PFSK-1 (cell line): ENCODE measurements around the gene RGS5.

ENCODE experiments used
- FOXP2 ChIP-seq: optimal IDR thresholded peaks from 2 replicates; pipeline ENCODE3; 2011; ENCODE audit warnings: borderline replicate concordance, control low read depth, inconsistent platforms; ENCODE audit not compliant: insufficient read depth; ENCODE audit errors: extremely low read length, extremely low read depth
- POLR2AphosphoS5 ChIP-seq: IDR thresholded peaks from 2 replicates; pipeline ENCODE4 v1.6.1; 2012; ENCODE audit warnings: low read depth, mild to moderate bottlenecking, control low read depth, low read length, moderate library complexity
- REST ChIP-seq, 2 experiments: IDR thresholded peaks; 2 replicates each; pipeline versions ENCODE4 v1.6.1 to v1.8.0; 2011 to 2012; ENCODE audit warnings: low read depth in 2 of 2, low read length in 2 of 2, control low read depth in 1 of 2, inconsistent platforms in 1 of 2, mild to moderate bottlenecking in 1 of 2, moderate library complexity in 1 of 2; ENCODE audit not compliant: insufficient read depth in 1 of 2
- SIN3A ChIP-seq: IDR thresholded peaks from 2 replicates; pipeline ENCODE4 v1.6.1; 2012; ENCODE audit warnings: mild to moderate bottlenecking, low read length, moderate library complexity, borderline replicate concordance; ENCODE audit not compliant: insufficient read depth
- TAF1 ChIP-seq: IDR thresholded peaks from 2 replicates; pipeline ENCODE4 v1.6.1; 2012; ENCODE audit warnings: low read length, control low read depth, borderline replicate concordance; ENCODE audit not compliant: insufficient read depth

RGS5 gene

GRCh38 chr1:163115887-163116286 lies 86.8 kb downstream of the RGS5 start:
- TF ChIP-seq POLR2AphosphoS5 (no peak), TAF1 (no peak), FOXP2 (no peak), REST (IDR thresholded peaks at IDR 0.05; ENCODE audit: insufficient read depth in 1 of 2, low read depth in 2 of 2, low read length in 2 of 2) (no peak), SIN3A (no peak)

- no peak for TF ChIP-seq SIN3A
- no peak for TF ChIP-seq FOXP2
- TF ChIP-seq REST (IDR thresholded peaks at IDR 0.05; ENCODE audit: insufficient read depth in 1 of 2, low read depth in 2 of 2, low read length in 2 of 2): no peak
- TF ChIP-seq TAF1: no peak
- TF ChIP-seq POLR2AphosphoS5: no peak
Measured at GRCh38 chr1:163107655-163108054, 95.1 kb downstream of the RGS5 start.

- no peak for TF ChIP-seq FOXP2
- TF ChIP-seq POLR2AphosphoS5: no peak
- no peak for TF ChIP-seq REST (IDR thresholded peaks at IDR 0.05; ENCODE audit: insufficient read depth in 1 of 2, low read depth in 2 of 2, low read length in 2 of 2)
- TF ChIP-seq TAF1: no peak
- TF ChIP-seq SIN3A: no peak
Measured at GRCh38 chr1:163106364-163106987, 96.2 kb downstream of the RGS5 start.

- no peak for TF ChIP-seq SIN3A
- no peak for TF ChIP-seq TAF1
- TF ChIP-seq FOXP2: no peak
- no peak for TF ChIP-seq REST (IDR thresholded peaks at IDR 0.05; ENCODE audit: insufficient read depth in 1 of 2, low read depth in 2 of 2, low read length in 2 of 2)
- TF ChIP-seq POLR2AphosphoS5: no peak
Measured at GRCh38 chr1:163104385-163105099, 98.2 kb downstream of the RGS5 start.
